GM12892 (cell line): Measurements from ENCODE around the gene WNT3.

Experiments used
- POLR2A ChIP-seq: IDR thresholded peaks from 2 replicates; pipeline ENCODE4 v1.6.1; 2011; ENCODE audit warnings: low read depth, low read length, control low read depth
- TAF1 ChIP-seq: IDR thresholded peaks from 2 replicates; pipeline ENCODE4 v1.6.1; 2011; ENCODE audit warnings: low read depth, mild to moderate bottlenecking, control low read depth, low read length, borderline replicate concordance

DNA sequence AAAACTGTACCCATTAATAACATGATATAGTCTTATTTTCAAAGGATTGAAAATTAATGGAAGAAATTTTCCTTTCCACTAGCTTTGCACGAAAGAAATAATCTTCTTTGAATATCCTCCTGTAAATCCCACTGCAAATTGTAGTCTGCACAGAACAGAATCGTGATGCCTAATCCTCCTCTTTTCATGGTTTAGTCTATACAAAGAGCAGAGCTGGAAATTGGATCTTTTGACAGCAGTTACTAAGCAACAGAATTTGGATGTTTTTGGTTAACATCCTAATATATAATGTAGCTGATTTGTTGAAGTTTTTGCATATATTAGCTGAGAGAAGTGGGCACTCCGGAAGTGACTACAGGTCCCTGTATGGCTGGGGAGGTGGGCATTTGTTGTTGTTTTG lies 98.6 kb downstream of the WNT3 start:
- TF ChIP-seq TAF1 (no peak), POLR2A (no peak)
